Activated B cell treated with CpG ODN at 0.5 μM for 24 hours (primary cell): Measurements from ENCODE around the gene STXBP1. TPM values are rescaled to one million over a fixed set of nuclear protein-coding genes. Genes with fewer than 3 reads are reported as not detected.

Experiments
- ATAC-seq: fragments of 200-7000 bp; cut with Tn5 transposase; one replicate; pipeline ENCODE4 v1.10.0; 2021; ENCODE audit warnings: low read depth, mild to moderate bottlenecking, moderate library complexity
- CTCF ChIA-PET: fragments of 350-600 bp; sonication (Branson Sonifier 250); formaldehyde crosslinking; loops from one replicate; lab custom pipeline; 2021; ENCODE audit warnings: antibody characterized with exemption; lab: Charles Lee
- POLR2A ChIA-PET: fragments of 350-600 bp; sonication (Branson Sonifier 250); formaldehyde crosslinking; loops from one replicate; lab custom pipeline; 2021; ENCODE audit warnings: antibody characterized with exemption; lab: Charles Lee
- DNase-seq: peaks from one replicate; pipeline ENCODE4 v3.0.0; 2022
- H3K27ac Mint-ChIP-seq: one replicate; pipeline ENCODE4 v1.8.0; 2020; ENCODE audit warnings: mixed read lengths
- H3K27me3 Mint-ChIP-seq: one replicate; pipeline ENCODE4 v1.8.0; 2021; ENCODE audit warnings: mixed read lengths
- H3K36me3 Mint-ChIP-seq: one replicate; pipeline ENCODE4 v1.8.0; 2021; ENCODE audit warnings: low read depth, mixed read lengths
- H3K4me1 Mint-ChIP-seq: one replicate; pipeline ENCODE4 v1.8.0; 2021; ENCODE audit warnings: mixed read lengths
- H3K4me3 Mint-ChIP-seq: one replicate; pipeline ENCODE4 v1.8.0; 2020; ENCODE audit warnings: mild to moderate bottlenecking, mixed read lengths
- H3K9me3 Mint-ChIP-seq: one replicate; pipeline ENCODE4 v1.8.0; 2020; ENCODE audit warnings: mixed read lengths
- intact Hi-C: fragments of 100-400 bp; cut with micrococcal nuclease; formaldehyde crosslinking; loops from one replicate; pipeline ENCODE4 v1.15.1; 2024
- total RNA-seq: library from RNA; stranded (reverse); gene quantifications from 2 replicates; pipeline ENCODE4 v1.2.3, GENCODE V29; 2022
- TF ChIP-seq, protein P1 (sequence below): fragments of 200-600 bp; IDR thresholded peaks from one replicate; pipeline ENCODE4 v1.8.0; 2022; ENCODE audit warnings: antibody characterized with exemption, mild to moderate bottlenecking

Gene STXBP1
- total RNA-seq, 1 donor from 2014 or later = 0.73 TPM

DNA sequence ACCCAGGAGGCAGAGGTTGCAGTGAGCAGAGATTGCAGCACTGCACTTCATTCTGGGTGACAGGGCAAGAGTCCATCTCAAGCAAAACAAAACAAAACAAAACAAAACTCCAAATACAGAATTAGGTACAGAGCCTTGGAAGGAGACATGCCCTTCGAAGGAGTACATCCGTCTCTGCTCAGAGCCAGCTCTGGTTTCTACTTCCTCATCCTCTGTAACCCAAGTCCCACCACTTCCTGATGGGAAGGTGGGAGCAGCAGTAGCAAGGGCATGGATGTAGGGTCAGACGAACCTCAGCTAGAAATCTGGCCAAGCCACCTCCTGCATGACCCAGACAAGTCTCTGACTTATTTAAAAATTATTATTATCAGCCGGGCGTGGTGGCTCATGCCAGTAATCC, 16.5 kb upstream of the STXBP1 start:
- CTCF ChIA-PET = no interaction called here
- TF ChIP-seq, protein P1, sequence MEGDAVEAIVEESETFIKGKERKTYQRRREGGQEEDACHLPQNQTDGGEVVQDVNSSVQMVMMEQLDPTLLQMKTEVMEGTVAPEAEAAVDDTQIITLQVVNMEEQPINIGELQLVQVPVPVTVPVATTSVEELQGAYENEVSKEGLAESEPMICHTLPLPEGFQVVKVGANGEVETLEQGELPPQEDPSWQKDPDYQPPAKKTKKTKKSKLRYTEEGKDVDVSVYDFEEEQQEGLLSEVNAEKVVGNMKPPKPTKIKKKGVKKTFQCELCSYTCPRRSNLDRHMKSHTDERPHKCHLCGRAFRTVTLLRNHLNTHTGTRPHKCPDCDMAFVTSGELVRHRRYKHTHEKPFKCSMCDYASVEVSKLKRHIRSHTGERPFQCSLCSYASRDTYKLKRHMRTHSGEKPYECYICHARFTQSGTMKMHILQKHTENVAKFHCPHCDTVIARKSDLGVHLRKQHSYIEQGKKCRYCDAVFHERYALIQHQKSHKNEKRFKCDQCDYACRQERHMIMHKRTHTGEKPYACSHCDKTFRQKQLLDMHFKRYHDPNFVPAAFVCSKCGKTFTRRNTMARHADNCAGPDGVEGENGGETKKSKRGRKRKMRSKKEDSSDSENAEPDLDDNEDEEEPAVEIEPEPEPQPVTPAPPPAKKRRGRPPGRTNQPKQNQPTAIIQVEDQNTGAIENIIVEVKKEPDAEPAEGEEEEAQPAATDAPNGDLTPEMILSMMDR = no peak
- Mint-ChIP-seq H3K4me3 (no peak overlapping the region), H3K36me3 (no peaks in the 10 kb centered on the region), H3K4me1 (no peaks in the 10 kb centered on the region), H3K27me3 (peaks cover 3% of the 10 kb centered on the region), H3K27ac (no peak overlapping the region), H3K9me3 (no peaks in the 10 kb centered on the region)
- ATAC-seq (no peak), DNase-seq (no peak)
- POLR2A ChIA-PET = interaction anchor here (0.6 kb wide), 1 partner anchor 531 kb away, joined by 3 read pairs; no protein-coding TSS in a partner anchor
- intact Hi-C loops = no loop called here

DNA sequence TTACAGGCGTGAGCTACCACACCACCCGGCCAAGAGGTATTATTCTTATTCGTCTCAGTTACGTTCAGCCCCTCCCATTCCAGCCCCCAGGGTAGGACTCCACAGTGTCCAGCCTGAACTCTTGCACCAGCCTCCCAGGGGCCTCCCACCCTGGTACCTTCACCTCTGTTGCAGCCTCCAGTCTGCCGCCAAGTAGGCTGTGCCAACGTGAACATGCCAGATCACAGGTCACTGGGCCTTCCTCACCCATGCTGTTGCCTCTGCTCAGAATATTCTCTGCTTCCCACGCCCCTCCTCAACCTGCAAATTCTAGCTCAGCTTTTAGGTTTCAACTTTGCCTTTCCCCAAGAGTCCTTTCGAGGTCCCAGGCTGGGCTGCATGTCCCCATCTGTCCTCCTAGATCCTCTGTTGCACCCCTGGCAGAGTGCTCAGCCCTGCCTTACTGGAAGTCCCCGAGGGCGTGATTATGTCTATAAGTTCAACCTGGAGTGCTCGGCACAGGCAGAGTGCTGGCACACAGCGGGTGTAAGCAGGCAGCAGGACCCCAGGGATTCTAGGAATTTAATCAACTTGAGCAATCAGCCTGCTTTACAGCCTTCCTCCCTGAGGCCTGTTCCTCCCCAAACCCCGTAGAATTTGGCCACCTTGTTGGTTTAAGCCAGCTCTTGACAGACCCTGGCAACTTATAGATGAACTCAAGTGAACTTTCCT, 13.1 kb upstream of the STXBP1 start:
- Mint-ChIP-seq H3K4me3 (no peak overlapping the region), H3K4me1 (no peaks in the 10 kb centered on the region)
- intact Hi-C loops = no loop called here

GRCh38 chr9:127599550-127599891, 12.6 kb upstream of the STXBP1 start:
- ChIA-PET CTCF (interaction anchor here (1.3 kb wide), 1 partner anchor 10 kb away, joined by 4 read pairs; no protein-coding TSS in a partner anchor), POLR2A (no interaction called here)
- H3K4me1 Mint-ChIP-seq = no peaks in the 10 kb centered on the region
- no peak overlapping the region for H3K27ac Mint-ChIP-seq
- H3K36me3 Mint-ChIP-seq = no peaks in the 10 kb centered on the region
- intact Hi-C loops = no loop called here
- H3K9me3 Mint-ChIP-seq = no peaks in the 10 kb centered on the region
- TF ChIP-seq, protein P1 = no peak
- H3K4me3 Mint-ChIP-seq = no peak overlapping the region
- no peak for DNase-seq
- no peak for ATAC-seq
- peaks cover 9% of the 10 kb centered on the region for H3K27me3 Mint-ChIP-seq

More for the DNA sequence above, 13.1 kb upstream of the STXBP1 start:
- Mint-ChIP-seq H3K36me3 (no peaks in the 10 kb centered on the region), H3K27ac (no peak overlapping the region), H3K27me3 (peaks cover 9% of the 10 kb centered on the region), H3K9me3 (no peaks in the 10 kb centered on the region)
- CTCF ChIA-PET = interaction anchor here (1.3 kb wide), 1 partner anchor 9 kb away, joined by 4 read pairs; no protein-coding TSS in a partner anchor
- no peak for ATAC-seq
- TF ChIP-seq, protein P1 = no peak
- DNase-seq = no peak
- POLR2A ChIA-PET = no interaction called here

DNA sequence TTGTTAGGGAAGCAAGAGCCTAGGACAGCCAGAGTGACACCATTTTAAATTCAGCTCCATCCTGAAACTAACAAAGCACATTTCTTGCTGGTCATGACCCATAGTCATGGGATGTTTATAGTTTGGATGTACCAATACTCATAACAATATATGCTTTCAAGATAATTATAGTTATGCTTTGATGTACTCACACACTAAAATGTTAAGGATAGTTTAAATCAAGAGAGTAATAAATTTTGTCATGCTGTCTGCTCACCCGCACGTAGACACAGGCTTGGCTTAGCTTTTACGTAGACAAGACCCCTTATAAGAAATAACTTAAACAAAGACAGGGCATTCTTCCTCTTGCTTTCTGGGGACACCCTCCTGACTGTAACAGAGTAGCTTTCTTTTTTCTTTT, 8.9 kb upstream of the STXBP1 start:
- POLR2A ChIA-PET = interaction anchor here (0.6 kb wide), 1 partner anchor 285 kb away, joined by 4 read pairs; no protein-coding TSS in a partner anchor
- intact Hi-C loops = no loop called here
- CTCF ChIA-PET = no interaction called here
- ATAC-seq (no peak), DNase-seq (no peak)
- Mint-ChIP-seq H3K27ac (no peak overlapping the region), H3K27me3 (peaks cover 13% of the 10 kb centered on the region), H3K4me1 (peaks cover 6% of the 10 kb centered on the region), H3K9me3 (no peaks in the 10 kb centered on the region), H3K4me3 (no peak overlapping the region), H3K36me3 (no peaks in the 10 kb centered on the region)
- TF ChIP-seq, protein P1 = no peak

DNA sequence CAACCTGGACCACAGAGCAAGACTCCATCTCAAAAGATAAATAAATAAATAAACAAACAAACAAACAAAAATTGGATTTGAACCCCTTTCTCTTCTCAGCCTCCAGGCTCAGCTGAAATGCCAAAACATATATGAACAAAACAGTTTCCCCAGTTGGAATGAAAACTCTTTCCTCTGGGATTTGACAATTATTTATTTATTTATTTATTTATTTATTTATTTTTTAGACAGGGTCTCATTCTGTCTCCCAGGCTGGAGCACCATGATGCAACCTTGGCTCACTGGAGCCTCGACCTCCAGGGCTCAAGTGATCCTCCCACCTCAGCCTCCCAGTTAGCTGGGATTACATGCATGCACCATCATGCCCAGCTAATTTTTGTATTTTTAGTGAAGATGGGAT, 6.0 kb upstream of the STXBP1 start:
- no peaks in the 10 kb centered on the region for H3K9me3 Mint-ChIP-seq
- intact Hi-C loops = no loop called here
- H3K4me3 Mint-ChIP-seq = no peak overlapping the region
- TF ChIP-seq, protein P1 = no peak
- DNase-seq (no peak), ATAC-seq (no peak)
- CTCF ChIA-PET = no interaction called here
- POLR2A ChIA-PET = interaction anchor here (0.7 kb wide), 1 partner anchor 256 kb away, joined by 14 read pairs; no protein-coding TSS in a partner anchor
- no peak overlapping the region for H3K27ac Mint-ChIP-seq
- H3K27me3 Mint-ChIP-seq = peaks cover 30% of the 10 kb centered on the region
- no peaks in the 10 kb centered on the region for H3K36me3 Mint-ChIP-seq
- H3K4me1 Mint-ChIP-seq = peaks cover 10% of the 10 kb centered on the region
